Measurements from ENCODE around the gene SCD. TPM values are rescaled to one million over a fixed set of nuclear protein-coding genes. Genes with fewer than 3 reads are reported as not detected.

The SCD gene
- total RNA-seq, 2 experiments from 2014 or later, result 231 to 232 TPM

- H3K4me1 Mint-ChIP-seq, result peaks cover 45% of the 10 kb centered on the region
- H3K27ac Mint-ChIP-seq, result no peak overlapping the region
- H3K9me3 Mint-ChIP-seq, result no peaks in the 10 kb centered on the region
Observed at GRCh38 chr10:100348389-100348927, 1.4 kb downstream of the SCD start.

DNA sequence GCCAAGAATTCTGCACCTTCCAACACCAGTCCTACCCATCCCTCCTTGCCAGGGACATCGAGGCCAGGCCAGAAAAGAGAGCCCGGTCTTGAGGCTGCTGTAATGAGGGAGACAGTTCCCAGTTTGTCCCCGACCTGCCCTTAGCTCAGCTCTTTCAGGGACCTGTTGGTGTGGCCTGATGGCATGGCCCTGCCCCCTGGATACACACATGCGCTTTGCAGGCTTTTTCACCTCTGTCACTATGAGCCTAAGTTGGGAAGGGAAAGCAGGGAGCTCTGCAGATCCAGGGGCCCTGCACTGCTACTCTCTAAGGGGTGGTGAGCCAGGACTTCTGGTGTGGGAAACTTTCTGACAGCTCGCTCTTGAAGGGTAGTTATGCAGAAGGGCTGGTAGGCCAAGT lies 2.1 kb downstream of the SCD start:
- Mint-ChIP-seq H3K9me3 (no peaks in the 10 kb centered on the region), H3K36me3 (peaks cover 68% of the 10 kb centered on the region), H3K4me1 (peaks cover 45% of the 10 kb centered on the region), H3K27ac (peak overlapping the region; percentile 22), H3K27me3 (no peaks in the 10 kb centered on the region), H3K4me3 (peak overlapping the region; percentile 95)
- DNase-seq, result no peak

More at GRCh38 chr10:100348389-100348927, 1.4 kb downstream of the SCD start:
- H3K4me3 Mint-ChIP-seq, result peak overlapping the region; percentile 95
- H3K36me3 Mint-ChIP-seq, result peaks cover 62% of the 10 kb centered on the region
- DNase-seq, result no peak
- no peaks in the 10 kb centered on the region for H3K27me3 Mint-ChIP-seq

- peaks cover 43% of the 10 kb centered on the region for H3K4me1 Mint-ChIP-seq
- no peaks in the 10 kb centered on the region for H3K9me3 Mint-ChIP-seq
- H3K27me3 Mint-ChIP-seq, result no peaks in the 10 kb centered on the region
- H3K36me3 Mint-ChIP-seq, result peaks cover 74% of the 10 kb centered on the region
- H3K4me3 Mint-ChIP-seq, result peak overlapping the region; percentile 95
- H3K27ac Mint-ChIP-seq, result peak overlapping the region; percentile 22
- no peak for DNase-seq
Observed at GRCh38 chr10:100349672-100350071, 2.6 kb downstream of the SCD start.

- Mint-ChIP-seq H3K27ac (no peak overlapping the region), H3K27me3 (no peaks in the 10 kb centered on the region), H3K4me1 (peaks cover 38% of the 10 kb centered on the region), H3K36me3 (peaks cover 87% of the 10 kb centered on the region), H3K9me3 (no peaks in the 10 kb centered on the region), H3K4me3 (peak overlapping the region; percentile 95)
- DNase-seq, result no peak
Observed at GRCh38 chr10:100350914-100351485, 4.0 kb downstream of the SCD start.

DNA sequence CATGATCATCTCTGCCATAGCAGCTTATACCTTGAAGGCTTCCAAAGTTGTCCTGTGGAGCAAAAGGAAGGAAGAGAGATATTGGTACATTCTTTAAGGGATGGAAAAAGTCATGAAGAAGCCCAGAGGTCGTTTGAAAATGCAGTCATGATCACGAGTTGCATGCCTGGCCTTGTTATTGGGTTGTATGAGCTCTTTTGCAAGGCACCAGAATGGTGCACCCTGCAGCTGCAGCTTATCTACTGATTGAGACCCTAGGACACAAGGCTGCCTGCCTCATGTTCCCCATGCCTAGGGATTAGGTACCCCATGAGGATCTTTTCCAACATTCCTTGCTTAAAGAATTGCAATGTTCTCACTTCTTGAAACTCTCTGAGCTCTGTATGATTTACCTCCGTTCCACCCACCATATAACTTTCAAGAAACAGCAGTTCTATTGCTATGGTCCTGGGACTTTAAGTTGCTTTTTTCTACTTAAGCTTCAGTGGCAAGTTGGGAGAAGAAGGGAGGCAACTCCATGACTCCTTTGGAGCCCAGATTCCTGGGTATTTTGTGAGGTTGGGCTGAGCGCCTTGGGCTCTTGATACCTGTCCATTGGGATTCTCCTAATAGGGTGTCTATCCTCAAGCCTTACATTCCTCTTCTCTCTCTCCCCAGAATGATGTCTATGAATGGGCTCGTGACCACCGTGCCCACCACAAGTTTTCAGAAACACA lies 6.9 kb downstream of the SCD start:
- no peak for DNase-seq
- Mint-ChIP-seq H3K27me3 (no peaks in the 10 kb centered on the region), H3K36me3 (peaks cover 86% of the 10 kb centered on the region), H3K4me1 (peaks cover 28% of the 10 kb centered on the region), H3K4me3 (no peak overlapping the region), H3K9me3 (no peaks in the 10 kb centered on the region), H3K27ac (no peak overlapping the region)

- peaks cover 21% of the 10 kb centered on the region for H3K4me1 Mint-ChIP-seq
- DNase-seq, result no peak
- no peaks in the 10 kb centered on the region for H3K27me3 Mint-ChIP-seq
- H3K27ac Mint-ChIP-seq, result no peak overlapping the region
- H3K36me3 Mint-ChIP-seq, result peaks cover 85% of the 10 kb centered on the region
- no peaks in the 10 kb centered on the region for H3K9me3 Mint-ChIP-seq
- no peak overlapping the region for H3K4me3 Mint-ChIP-seq
Observed at GRCh38 chr10:100355086-100355485, 8.1 kb downstream of the SCD start.

- H3K36me3 Mint-ChIP-seq, result peaks cover 84% of the 10 kb centered on the region
Observed at GRCh38 chr10:100356067-100357017, 9.3 kb downstream of the SCD start.

DNA sequence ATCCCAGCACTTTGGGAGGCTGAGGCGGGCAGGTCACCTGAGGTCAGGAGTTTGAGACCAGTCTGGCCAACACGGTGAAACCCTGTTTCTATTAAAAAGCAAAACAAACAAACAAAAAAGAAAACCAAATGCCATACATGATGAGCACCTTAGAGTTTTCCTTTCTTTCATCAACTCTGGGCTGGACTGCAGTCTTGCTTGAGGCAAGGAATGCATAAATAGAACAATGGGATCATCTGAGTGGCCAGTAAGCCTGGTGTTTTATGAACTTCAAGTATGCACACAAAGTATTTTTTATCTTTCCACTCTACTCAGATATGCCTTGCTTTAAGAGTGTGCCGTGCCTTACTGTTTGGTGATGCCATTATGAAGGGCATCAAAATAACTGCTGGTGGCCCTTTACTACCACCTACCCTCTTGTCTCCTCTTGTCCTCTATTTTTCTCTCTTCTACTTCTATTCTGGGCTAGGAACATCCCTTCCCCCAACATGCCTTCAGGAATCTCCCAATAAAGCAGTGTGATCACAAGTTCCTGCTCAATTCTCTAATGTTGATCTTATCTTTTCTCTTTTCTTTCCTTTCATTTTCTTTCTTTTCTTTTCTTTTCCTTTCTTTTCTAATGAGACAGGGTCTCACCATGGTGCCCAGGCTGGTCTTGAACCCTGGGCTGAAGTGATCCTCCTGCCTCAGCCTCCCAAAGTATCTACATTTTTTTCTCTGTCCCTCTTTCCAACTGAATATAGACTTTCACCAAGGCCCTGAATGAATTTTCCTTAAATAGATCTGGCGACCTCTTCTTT lies 10.2 kb downstream of the SCD start:
- H3K36me3 Mint-ChIP-seq, result peaks cover 82% of the 10 kb centered on the region
- no peak for DNase-seq
- no peak overlapping the region for H3K4me3 Mint-ChIP-seq
- no peaks in the 10 kb centered on the region for H3K27me3 Mint-ChIP-seq
- peaks cover 10% of the 10 kb centered on the region for H3K4me1 Mint-ChIP-seq
- H3K9me3 Mint-ChIP-seq, result no peaks in the 10 kb centered on the region
- H3K27ac Mint-ChIP-seq, result no peak overlapping the region

More at GRCh38 chr10:100356067-100357017, 9.3 kb downstream of the SCD start:
- H3K4me1 Mint-ChIP-seq, result peaks cover 10% of the 10 kb centered on the region
- no peaks in the 10 kb centered on the region for H3K9me3 Mint-ChIP-seq
- H3K27ac Mint-ChIP-seq, result no peak overlapping the region
- H3K4me3 Mint-ChIP-seq, result no peak overlapping the region
- DNase-seq, result no peak
- H3K27me3 Mint-ChIP-seq, result no peaks in the 10 kb centered on the region

DNA sequence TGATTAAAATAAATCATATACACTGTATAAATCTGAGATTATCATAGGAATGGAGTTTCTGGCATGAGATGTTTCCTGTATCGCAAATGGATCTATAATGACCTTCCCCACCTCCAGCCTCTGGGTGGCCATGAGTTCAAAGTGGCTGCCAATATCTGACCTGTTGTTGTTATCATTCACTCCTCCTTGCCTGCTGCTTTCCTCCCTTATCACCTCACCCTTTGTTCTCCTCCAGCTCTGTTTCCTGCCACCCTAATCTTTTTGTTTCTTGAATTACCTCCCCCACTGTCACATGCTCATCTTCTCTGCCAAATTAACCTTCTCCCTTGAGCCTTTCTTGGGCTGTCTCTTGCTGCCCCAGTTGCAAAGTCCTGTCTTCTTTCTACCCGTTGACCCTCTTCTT lies 12.0 kb downstream of the SCD start:
- H3K9me3 Mint-ChIP-seq, result no peaks in the 10 kb centered on the region
- H3K4me3 Mint-ChIP-seq, result no peak overlapping the region
- H3K27ac Mint-ChIP-seq, result no peak overlapping the region

GRCh38 chr10:100359529-100360150 lies 12.6 kb downstream of the SCD start:
- no peak for DNase-seq
- Mint-ChIP-seq H3K27me3 (no peaks in the 10 kb centered on the region), H3K4me1 (peaks cover 20% of the 10 kb centered on the region), H3K4me3 (no peak overlapping the region), H3K27ac (no peak overlapping the region), H3K9me3 (no peaks in the 10 kb centered on the region), H3K36me3 (peaks cover 78% of the 10 kb centered on the region)

More for the DNA sequence above, 12.0 kb downstream of the SCD start:
- H3K27me3 Mint-ChIP-seq, result no peaks in the 10 kb centered on the region
- H3K36me3 Mint-ChIP-seq, result peaks cover 79% of the 10 kb centered on the region
- peaks cover 20% of the 10 kb centered on the region for H3K4me1 Mint-ChIP-seq
- DNase-seq, result no peak

- H3K27me3 Mint-ChIP-seq, result no peaks in the 10 kb centered on the region
- H3K27ac Mint-ChIP-seq, result no peak overlapping the region
- no peak for DNase-seq
- H3K4me3 Mint-ChIP-seq, result no peak overlapping the region
- no peaks in the 10 kb centered on the region for H3K9me3 Mint-ChIP-seq
- H3K4me1 Mint-ChIP-seq, result peaks cover 21% of the 10 kb centered on the region
- H3K36me3 Mint-ChIP-seq, result peaks cover 75% of the 10 kb centered on the region
Observed at GRCh38 chr10:100360234-100360633, 13.2 kb downstream of the SCD start.

GRCh38 chr10:100362570-100363496 lies 15.8 kb downstream of the SCD start:
- H3K9me3 Mint-ChIP-seq, result no peaks in the 10 kb centered on the region
- no peaks in the 10 kb centered on the region for H3K27me3 Mint-ChIP-seq
- DNase-seq, result no peak
- no peak overlapping the region for H3K27ac Mint-ChIP-seq
- H3K4me3 Mint-ChIP-seq, result no peak overlapping the region
- H3K4me1 Mint-ChIP-seq, result peaks cover 20% of the 10 kb centered on the region
- peaks cover 57% of the 10 kb centered on the region for H3K36me3 Mint-ChIP-seq

GRCh38 chr10:100364175-100364574 lies 17.1 kb downstream of the SCD start:
- DNase-seq, result no peak
- peaks cover 51% of the 10 kb centered on the region for H3K36me3 Mint-ChIP-seq
- H3K4me1 Mint-ChIP-seq, result peaks cover 18% of the 10 kb centered on the region
- H3K27me3 Mint-ChIP-seq, result no peaks in the 10 kb centered on the region
- no peak overlapping the region for H3K27ac Mint-ChIP-seq
- H3K4me3 Mint-ChIP-seq, result no peak overlapping the region
- H3K9me3 Mint-ChIP-seq, result no peaks in the 10 kb centered on the region

All from activated naive CD8-positive, alpha-beta T cell treated with anti-CD3 and anti-CD28 coated beads for 36 hours (primary cell).